Measurements from ENCODE around the gene FPR2. TPM values are rescaled to one million over a fixed set of nuclear protein-coding genes. Genes with fewer than 3 reads are reported as not detected.

Gene FPR2
- total and polyA plus RNA-seq, 2 experiments from 2014 or later: not detected

GRCh38 chr19:51740356-51740755 is 20.6 kb upstream of the FPR2 start:
- ATAC-seq (no peak), DNase-seq (ENCODE audit: low spot score) (no peak)
- Histone ChIP-seq H3K79me2 (replicated peaks; ENCODE audit: insufficient read depth) (no peaks in the 10 kb centered on the region), H3K4me2 (no peak overlapping the region), H3K36me3 (ENCODE audit: insufficient read depth) (no peaks in the 10 kb centered on the region), H3K27me3 (ENCODE audit: insufficient read depth) (no peaks in the 10 kb centered on the region), H3K27ac (ENCODE audit: low read depth) (no peak overlapping the region), H3K9me2 (ENCODE audit: insufficient read depth) (no peaks in the 10 kb centered on the region), H3F3A (replicated peaks; ENCODE audit: low read depth) (no peaks in the 10 kb centered on the region), H2AFZ (no peak overlapping the region), H3K4me1 (ENCODE audit: insufficient read depth) (no peaks in the 10 kb centered on the region), H4K20me1 (replicated peaks; ENCODE audit: insufficient read depth) (no peaks in the 10 kb centered on the region), H3K4me3 (no peak overlapping the region)
- Mint-ChIP-seq H3K4me1 (no peaks in the 10 kb centered on the region), H3K4me3 (no peak overlapping the region), H3K36me3 (ENCODE audit: low read depth) (peaks cover 4% of the 10 kb centered on the region; the same call in 2 of the 3 replicates), H3K9me3 (peaks cover 48% of the 10 kb centered on the region), H3K27me3 (ENCODE audit: insufficient read depth, low read depth, poor library complexity) (no peaks in the 10 kb centered on the region), H3K27ac (no peak overlapping the region)
- TF ChIP-seq ZNF331 (CRISPR knock-in tag; IDR thresholded peaks at IDR 0.05; ENCODE audit: low read depth): no peak
- TF ChIP-seq NANOG (IDR thresholded peaks at IDR 0.05; ENCODE audit: borderline replicate concordance): no peak
- no peak for TF ChIP-seq REST (IDR thresholded peaks at IDR 0.05; ENCODE audit: unreplicated experiment)
- no peak for TF ChIP-seq CREB1 (CRISPR knock-in tag; IDR thresholded peaks at IDR 0.05; ENCODE audit: low read depth)
- no peak for TF ChIP-seq POLR2AphosphoS5 (IDR thresholded peaks at IDR 0.05; ENCODE audit: low read depth)
- TF ChIP-seq JUNB (IDR thresholded peaks at IDR 0.05; ENCODE audit: unreplicated experiment): no peak
- no peak for TF ChIP-seq EZH2phosphoT487 (IDR thresholded peaks at IDR 0.05; ENCODE audit: unreplicated experiment)
- TF ChIP-seq, protein P1, sequence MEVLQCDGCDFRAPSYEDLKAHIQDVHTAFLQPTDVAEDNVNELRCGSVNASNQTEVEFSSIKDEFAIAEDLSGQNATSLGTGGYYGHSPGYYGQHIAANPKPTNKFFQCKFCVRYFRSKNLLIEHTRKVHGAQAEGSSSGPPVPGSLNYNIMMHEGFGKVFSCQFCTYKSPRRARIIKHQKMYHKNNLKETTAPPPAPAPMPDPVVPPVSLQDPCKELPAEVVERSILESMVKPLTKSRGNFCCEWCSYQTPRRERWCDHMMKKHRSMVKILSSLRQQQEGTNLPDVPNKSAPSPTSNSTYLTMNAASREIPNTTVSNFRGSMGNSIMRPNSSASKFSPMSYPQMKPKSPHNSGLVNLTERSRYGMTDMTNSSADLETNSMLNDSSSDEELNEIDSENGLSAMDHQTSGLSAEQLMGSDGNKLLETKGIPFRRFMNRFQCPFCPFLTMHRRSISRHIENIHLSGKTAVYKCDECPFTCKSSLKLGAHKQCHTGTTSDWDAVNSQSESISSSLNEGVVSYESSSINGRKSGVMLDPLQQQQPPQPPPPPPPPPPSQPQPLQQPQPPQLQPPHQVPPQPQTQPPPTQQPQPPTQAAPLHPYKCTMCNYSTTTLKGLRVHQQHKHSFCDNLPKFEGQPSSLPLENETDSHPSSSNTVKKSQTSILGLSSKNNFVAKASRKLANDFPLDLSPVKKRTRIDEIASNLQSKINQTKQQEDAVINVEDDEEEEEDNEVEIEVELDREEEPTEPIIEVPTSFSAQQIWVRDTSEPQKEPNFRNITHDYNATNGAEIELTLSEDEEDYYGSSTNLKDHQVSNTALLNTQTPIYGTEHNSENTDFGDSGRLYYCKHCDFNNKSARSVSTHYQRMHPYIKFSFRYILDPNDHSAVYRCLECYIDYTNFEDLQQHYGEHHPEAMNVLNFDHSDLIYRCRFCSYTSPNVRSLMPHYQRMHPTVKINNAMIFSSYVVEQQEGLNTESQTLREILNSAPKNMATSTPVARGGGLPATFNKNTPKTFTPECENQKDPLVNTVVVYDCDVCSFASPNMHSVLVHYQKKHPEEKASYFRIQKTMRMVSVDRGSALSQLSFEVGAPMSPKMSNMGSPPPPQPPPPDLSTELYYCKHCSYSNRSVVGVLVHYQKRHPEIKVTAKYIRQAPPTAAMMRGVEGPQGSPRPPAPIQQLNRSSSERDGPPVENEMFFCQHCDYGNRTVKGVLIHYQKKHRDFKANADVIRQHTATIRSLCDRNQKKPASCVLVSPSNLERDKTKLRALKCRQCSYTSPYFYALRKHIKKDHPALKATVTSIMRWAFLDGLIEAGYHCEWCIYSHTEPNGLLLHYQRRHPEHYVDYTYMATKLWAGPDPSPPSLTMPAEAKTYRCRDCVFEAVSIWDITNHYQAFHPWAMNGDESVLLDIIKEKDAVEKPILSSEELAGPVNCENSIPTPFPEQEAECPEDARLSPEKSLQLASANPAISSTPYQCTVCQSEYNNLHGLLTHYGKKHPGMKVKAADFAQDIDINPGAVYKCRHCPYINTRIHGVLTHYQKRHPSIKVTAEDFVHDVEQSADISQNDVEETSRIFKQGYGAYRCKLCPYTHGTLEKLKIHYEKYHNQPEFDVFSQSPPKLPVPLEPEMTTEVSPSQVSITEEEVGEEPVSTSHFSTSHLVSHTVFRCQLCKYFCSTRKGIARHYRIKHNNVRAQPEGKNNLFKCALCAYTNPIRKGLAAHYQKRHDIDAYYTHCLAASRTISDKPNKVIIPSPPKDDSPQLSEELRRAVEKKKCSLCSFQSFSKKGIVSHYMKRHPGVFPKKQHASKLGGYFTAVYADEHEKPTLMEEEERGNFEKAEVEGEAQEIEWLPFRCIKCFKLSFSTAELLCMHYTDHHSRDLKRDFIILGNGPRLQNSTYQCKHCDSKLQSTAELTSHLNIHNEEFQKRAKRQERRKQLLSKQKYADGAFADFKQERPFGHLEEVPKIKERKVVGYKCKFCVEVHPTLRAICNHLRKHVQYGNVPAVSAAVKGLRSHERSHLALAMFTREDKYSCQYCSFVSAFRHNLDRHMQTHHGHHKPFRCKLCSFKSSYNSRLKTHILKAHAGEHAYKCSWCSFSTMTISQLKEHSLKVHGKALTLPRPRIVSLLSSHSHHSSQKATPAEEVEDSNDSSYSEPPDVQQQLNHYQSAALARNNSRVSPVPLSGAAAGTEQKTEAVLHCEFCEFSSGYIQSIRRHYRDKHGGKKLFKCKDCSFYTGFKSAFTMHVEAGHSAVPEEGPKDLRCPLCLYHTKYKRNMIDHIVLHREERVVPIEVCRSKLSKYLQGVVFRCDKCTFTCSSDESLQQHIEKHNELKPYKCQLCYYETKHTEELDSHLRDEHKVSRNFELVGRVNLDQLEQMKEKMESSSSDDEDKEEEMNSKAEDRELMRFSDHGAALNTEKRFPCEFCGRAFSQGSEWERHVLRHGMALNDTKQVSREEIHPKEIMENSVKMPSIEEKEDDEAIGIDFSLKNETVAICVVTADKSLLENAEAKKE (CRISPR knock-in tag; IDR thresholded peaks at IDR 0.05): no peak
